GM18907 (cell line): ENCODE results near the gene RIPK1.
"Not testable (repeated sequence)": the region's sequence is repeated elsewhere in the genome, so short reads cannot be mapped to it uniquely, and the experiment has no call there.

Experiments used
- ATAC-seq: cut with Tn5 transposase; IDR thresholded peaks from one replicate; pipeline ENCODE4 v1.9.1; 2021; ENCODE audit warnings: mild to moderate bottlenecking, moderate library complexity; ENCODE audit not compliant: unreplicated experiment

RIPK1 gene

DNA sequence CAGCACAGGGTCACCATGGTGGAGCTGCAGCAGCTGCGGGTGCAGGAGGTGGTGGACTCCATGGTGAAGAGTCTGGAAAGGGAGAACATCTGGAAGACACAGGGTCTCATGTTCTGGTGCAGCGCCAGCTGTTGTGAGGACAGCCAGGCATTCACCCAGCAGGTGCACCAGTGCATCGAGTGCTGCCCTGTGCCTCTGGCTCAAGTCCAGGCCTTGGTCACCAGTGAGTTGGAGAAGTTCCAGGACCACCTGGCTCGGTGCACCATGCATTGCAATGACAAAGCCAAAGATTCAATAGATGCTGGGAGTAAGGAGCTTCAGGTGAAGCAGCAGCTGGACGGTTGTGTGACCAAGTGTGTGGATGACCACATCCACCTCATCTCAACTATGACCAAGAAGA lies 22.9 kb upstream of the RIPK1 start:
- ATAC-seq, result no peak

DNA sequence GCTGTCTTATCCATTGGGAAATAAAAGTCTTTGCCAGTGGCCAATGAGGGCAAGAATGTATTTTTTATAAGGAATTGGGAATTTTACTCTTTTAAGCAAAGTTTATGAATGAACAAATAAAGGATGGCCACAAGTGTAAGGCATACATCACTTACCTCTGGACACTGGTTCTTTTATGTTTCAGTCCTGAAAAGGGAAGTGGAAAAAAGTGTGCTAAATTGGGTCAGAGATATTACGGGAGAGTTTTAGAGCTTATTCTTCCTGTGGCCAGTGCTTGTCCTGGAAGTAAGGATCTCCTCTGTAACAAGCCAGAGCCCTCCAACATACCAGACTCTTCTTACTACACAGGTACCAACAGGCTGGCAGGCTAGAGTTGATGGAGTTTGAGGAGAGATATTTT lies 22.5 kb upstream of the RIPK1 start:
- no peak for ATAC-seq

- no peak for ATAC-seq
Measured at GRCh38 chr6:3046295-3046694, 22.0 kb upstream of the RIPK1 start.

GRCh38 chr6:3048009-3048408 lies 20.3 kb upstream of the RIPK1 start:
- ATAC-seq, result not testable (repeated sequence)

DNA sequence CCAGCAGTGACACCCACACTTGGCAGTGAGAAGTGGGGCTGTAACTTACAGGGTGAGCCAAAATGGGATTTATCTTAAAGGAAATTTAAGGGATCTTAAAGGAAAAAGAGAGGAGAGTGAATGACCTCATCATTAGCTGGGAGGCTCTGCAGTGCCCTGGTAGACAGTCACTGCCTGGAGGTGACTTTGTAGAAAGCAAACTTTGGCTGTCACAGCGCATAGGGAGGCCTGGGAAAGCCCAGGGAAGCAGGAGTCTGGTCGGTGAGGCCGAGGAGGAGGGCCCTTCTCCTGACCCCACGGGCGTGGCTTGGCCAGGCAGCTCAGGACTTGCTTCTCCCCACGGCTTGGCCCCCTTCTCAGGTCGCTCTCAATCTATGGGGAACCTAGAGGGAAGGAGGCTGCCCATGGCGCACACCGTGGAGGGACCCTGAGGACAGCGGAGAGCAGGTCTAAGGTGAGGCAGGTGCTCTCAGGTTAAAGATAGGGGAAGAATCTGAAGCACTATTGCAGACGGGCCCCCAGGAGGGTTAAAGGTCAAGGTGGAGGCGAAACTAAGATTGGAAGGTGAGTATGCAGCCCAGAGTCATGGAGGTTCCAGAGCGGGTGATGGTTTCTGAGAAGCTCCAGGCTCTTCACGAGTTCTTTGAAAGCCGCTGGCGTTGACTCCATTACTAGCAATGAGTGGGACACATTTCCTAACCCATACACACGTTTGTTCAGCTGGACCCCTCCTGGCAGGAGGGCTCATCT lies 15.6 kb upstream of the RIPK1 start:
- ATAC-seq, result no peak

- ATAC-seq, result no peak
Measured at GRCh38 chr6:3053231-3053508, 15.1 kb upstream of the RIPK1 start.

DNA sequence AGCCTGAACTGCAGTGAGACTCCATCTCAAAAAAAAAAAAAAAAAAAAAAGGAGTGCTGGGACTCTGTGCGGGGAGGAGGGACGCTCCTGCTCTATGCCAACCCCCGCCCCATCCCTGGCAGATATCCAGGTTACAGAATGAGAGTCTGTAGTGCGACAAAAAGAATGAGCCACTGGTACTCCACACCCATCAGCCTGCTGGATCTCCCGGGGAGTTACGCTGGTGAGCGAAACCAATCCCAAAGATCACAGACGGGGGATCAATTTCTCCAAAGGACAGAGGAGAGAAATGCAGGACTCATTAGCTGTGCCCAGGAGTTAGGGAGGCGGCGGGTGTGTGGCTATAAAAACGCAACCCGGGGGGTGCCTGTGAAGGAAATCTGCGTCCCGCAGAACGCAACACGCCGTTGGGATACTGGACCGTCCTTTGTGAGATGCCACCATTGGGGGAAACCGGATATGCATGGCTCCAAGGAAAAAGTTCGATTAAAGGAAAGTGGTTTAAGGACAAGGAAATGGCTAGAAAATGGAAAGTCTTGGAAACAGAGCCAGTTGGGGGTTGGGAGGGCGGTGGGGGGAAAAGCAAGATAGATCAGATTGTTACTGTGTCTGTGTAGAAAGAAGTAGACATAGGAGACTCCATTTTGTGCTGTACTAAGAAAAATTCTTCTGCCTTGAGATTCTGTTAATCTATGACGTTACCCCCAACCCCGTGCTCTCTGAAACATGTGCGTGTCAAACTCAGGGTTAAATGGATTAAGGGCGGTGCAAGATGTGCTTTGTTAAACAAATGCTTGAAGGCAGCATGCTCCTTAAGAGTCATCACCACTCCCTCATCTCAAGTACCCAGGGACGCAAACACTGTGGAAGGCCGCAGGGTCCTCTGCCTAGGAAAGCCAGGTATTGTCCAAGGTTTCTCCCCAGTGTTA lies 13.8 kb upstream of the RIPK1 start:
- ATAC-seq, result not testable (repeated sequence)

GRCh38 chr6:3055158-3055499 lies 13.2 kb upstream of the RIPK1 start:
- ATAC-seq, result not testable (repeated sequence)

- no peak for ATAC-seq
Measured at GRCh38 chr6:3057063-3057770, 11.1 kb upstream of the RIPK1 start.

DNA sequence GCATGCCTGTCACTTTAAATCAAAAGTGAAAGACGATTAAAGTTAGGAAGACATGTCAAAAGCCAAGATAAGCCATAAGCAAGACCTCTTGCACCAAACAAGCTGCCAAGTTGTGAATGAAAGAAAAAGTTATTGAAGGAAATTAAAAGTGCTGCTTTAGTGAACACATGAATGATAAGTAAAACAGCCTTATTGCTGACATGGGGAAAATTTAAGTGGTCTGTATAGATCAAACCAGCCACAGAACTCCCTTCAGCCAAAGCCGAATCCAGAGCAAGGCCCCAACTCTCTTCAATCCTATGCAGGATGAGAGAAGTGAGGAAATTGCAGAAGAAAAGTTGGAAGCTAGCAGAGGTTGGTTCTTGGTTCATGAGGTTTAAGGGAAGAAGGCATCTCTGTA lies 9.3 kb upstream of the RIPK1 start:
- no peak for ATAC-seq

- ATAC-seq, result not testable (repeated sequence)
Measured at GRCh38 chr6:3060092-3060491, 8.2 kb upstream of the RIPK1 start.

- no peak for ATAC-seq
Measured at GRCh38 chr6:3061501-3061941, 6.8 kb upstream of the RIPK1 start.

- not testable (repeated sequence) for ATAC-seq
Measured at GRCh38 chr6:3063340-3063732, 5.0 kb upstream of the RIPK1 start.

DNA sequence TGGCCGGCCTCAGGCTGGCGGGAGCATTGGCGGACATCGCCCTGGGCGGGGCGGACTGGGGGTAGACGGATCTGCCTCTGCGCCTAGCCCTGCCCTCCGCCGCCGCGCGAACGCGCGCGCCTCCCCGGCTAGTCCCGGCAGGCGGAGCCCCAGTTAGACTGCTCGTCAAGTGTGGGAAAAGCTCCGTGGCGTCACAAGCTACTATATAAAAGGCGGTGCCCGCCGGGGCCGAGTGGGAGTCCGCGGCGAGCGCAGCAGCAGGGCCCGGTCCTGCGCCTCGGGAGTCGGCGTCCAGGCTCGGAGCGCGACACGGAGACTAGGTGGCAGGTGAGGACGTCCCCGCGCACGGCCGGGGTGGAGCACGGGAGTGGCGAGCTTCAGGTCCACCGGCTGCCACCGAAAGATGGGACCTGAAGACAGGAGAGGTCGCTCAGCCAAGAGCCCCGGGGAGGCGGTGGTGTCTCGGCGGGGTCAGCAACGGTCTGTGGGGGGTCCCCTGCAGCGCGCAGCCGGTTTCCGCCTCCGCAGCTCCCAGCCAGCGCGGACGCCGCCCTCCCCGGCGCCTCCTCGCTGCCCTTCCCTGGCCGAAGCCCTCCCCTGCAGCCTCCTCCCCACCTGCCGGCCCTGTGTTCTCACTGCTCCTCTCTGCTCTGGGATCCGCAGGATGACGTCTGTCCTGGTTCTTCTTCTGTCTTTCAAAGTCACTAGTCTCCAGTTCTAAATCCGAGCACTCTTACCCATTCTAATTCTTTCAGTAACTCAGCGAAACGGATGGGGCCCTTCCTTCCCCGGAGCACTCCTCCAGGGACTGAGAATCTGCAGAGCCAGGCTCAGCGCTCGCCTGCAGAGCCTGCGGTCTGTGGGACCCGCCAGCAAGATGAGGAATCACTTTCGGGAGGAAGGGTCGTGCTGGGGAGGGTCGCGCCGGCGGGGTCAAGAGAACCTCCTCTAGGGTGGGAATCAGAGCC lies 4.3 kb upstream of the RIPK1 start:
- ATAC-seq, result peak; percentile 60

- no peak for ATAC-seq
Measured at GRCh38 chr6:3071568-3071967, 3.3 kb downstream of the RIPK1 start.

GRCh38 chr6:3072798-3073197 lies 4.5 kb downstream of the RIPK1 start:
- no peak for ATAC-seq

DNA sequence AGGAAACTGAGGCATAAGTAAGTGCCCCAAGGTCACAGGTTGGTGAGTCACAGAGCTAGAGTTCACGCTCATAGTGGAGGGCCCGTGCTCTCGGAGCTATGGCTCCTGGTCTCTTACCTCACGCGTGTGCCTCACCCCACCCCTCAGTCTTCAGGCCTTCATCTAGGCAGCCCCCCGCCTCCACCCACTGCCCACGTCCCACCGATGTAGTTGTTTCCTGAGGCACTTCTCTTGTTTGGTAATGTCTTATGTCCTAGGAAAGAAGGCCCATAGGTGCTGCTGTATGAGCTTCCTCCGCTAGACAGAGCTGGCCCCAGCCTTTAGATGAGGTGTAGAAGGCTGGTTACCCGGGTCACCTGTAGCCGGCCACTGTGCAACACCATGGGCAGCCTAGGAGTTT lies 5.1 kb downstream of the RIPK1 start:
- no peak for ATAC-seq

GRCh38 chr6:3075772-3076113 lies 7.4 kb downstream of the RIPK1 start:
- ATAC-seq, result no peak

DNA sequence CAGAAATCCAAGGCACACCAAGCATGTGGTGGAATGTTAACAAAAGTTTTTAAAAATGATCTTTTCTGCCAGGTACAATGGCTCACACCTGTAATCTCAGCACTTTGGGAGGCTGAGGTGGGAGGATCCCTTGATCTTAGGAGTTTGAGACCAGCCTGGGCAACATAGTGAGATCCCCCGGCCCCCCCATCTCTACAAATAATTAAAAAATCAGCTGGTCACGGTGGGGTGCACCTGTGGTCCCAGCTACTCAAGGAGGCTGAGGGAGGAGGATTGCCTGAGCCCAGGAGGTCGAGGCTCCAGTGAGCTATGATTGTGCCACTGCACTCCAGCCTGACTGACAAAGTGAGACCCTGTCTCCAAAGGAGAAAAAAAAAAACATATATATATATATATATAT lies 8.0 kb downstream of the RIPK1 start:
- ATAC-seq, result no peak

- no peak for ATAC-seq
Measured at GRCh38 chr6:3077430-3077829, 9.1 kb downstream of the RIPK1 start.

GRCh38 chr6:3078952-3079351 lies 10.7 kb downstream of the RIPK1 start:
- not testable (repeated sequence) for ATAC-seq
